Effector CD4-positive, alpha-beta T cell (primary cell): ENCODE data around the gene VCX3B. TPM values are rescaled to one million over a fixed set of nuclear protein-coding genes. Genes with fewer than 3 reads are reported as not detected.
"Not testable (repeated sequence)": the region's sequence is repeated elsewhere in the genome, so short reads cannot be mapped to it uniquely, and the experiment has no call there.

ENCODE experiments used
- DNase-seq: peaks from one replicate; pipeline ENCODE4 v3.0.0-alpha.2; 2020
- total RNA-seq: gene quantifications from one replicate; lab custom pipeline; 2026; lab: John Stamatoyannopoulos, UW

VCX3B gene
- not detected for total RNA-seq

GRCh38 chrX:8464530-8464929, at the start of gene VCX3B:
Gene VCX3B, plus strand, starts transcription at chrX:8464830. Its CDS starts 621 bp downstream, at chrX:8465451.
- DNase-seq, result not testable (repeated sequence)

- DNase-seq, result no peak
Observed at GRCh38 chrX:8418301-8418700, 46.3 kb upstream of the VCX3B start.

- no peak for DNase-seq
Observed at GRCh38 chrX:8424912-8425311, 39.7 kb upstream of the VCX3B start.

- no peak for DNase-seq
Observed at GRCh38 chrX:8429692-8430249, 34.9 kb upstream of the VCX3B start.

GRCh38 chrX:8430444-8430843, 34.2 kb upstream of the VCX3B start:
- DNase-seq, result no peak

- no peak for DNase-seq
Observed at GRCh38 chrX:8432396-8432795, 32.2 kb upstream of the VCX3B start.

- DNase-seq, result no peak
Observed at GRCh38 chrX:8433109-8434062, 31.2 kb upstream of the VCX3B start.

- DNase-seq, result no peak
Observed at GRCh38 chrX:8447368-8447767, 17.3 kb upstream of the VCX3B start.

- DNase-seq, result not testable (repeated sequence)
Observed at GRCh38 chrX:8452343-8452742, 12.3 kb upstream of the VCX3B start.

GRCh38 chrX:8453611-8454010, 11.0 kb upstream of the VCX3B start:
- DNase-seq, result no peak

- DNase-seq, result no peak
Observed at GRCh38 chrX:8455557-8455956, 9.1 kb upstream of the VCX3B start.

- DNase-seq, result no peak
Observed at GRCh38 chrX:8462488-8462887, 2.1 kb upstream of the VCX3B start.

GRCh38 chrX:8484360-8484949, 19.8 kb downstream of the VCX3B start:
- no peak for DNase-seq

GRCh38 chrX:8495036-8495435, 30.4 kb downstream of the VCX3B start:
- DNase-seq, result not testable (repeated sequence)

- DNase-seq, result no peak
Observed at GRCh38 chrX:8500203-8500602, 35.6 kb downstream of the VCX3B start.

GRCh38 chrX:8502101-8502500, 37.5 kb downstream of the VCX3B start:
- not testable (repeated sequence) for DNase-seq

GRCh38 chrX:8504451-8504850, 39.8 kb downstream of the VCX3B start:
- DNase-seq, result no peak
